Right renal cortex interstitium (tissue), 3 donors: ENCODE data around the gene COA5. TPM values are rescaled to one million over a fixed set of nuclear protein-coding genes. Genes with fewer than 3 reads are reported as not detected.

Experiments
- DNase-seq, 3 donors: peaks; one replicate each; pipeline ENCODE4 v3.0.0-alpha.2; 2013; ENCODE audit warnings: low read depth in 3 of 3, low spot score in 2 of 3
- polyA plus RNA-seq, 3 donors: library from polyadenylated mRNA; unstranded; fragments of 120-200 nt; gene quantifications; one replicate each; pipeline ENCODE4 v1.2.1, GENCODE V29; 2013; ENCODE audit not compliant: insufficient read length in 3 of 3

The COA5 gene
- polyA plus RNA-seq, 3 donors = 78.8 to 83.0 (median 79.5) TPM

DNA sequence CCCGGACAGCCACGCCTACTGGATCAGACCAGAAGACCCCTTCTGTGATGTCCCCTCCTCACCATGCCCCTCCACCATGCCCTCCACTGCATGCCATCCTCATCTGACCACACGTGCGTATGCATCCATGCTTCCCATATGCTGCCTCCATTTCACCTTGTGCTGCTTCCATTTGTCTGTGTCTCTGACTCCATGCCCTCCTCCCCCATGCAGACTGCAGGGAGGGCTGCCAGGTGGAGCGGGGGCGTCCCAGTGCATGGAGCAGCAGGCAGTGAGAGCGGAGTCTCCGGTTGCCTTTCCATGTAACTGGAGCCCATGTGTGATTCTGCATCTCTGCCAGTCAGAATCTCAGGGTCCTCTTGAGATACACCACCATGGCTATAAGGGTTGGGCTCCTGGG lies 52.6 kb downstream of the COA5 start:
- DNase-seq = peak in 1 of 3 donors; percentile 21

- no peak for DNase-seq
Measured at GRCh38 chr2:98554116-98554861, 54.0 kb downstream of the COA5 start.

DNA sequence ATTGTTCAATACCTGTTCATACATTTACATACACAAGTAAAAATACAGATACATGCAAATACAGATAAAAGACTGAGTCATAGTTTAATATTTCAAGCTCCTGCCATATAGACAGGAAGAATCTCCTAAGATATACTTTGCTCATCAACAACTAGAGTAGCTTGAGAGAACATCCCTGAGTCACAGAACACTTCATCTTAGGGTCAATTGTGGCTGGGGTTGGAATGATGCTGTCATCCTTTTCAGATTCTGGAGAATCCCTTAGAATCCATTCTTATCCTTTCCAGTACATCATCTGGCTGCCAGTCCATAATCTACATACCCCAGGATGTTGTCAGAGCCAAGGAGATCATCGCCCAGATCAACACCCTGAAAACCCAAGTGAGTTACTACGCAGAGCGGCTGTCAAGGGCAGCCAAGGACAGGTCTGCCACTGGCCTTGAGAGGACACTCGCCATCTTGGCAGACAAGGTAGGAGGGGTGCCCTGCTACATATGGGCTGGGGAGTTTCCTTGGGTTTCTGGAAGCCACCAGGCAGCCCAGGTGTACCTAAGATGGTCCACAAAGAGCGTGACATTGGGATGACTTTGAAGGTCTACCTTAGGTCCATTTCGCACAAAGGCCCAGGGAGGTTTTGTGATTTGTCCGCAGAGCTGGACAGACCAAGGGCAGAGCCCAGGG lies 55.7 kb downstream of the COA5 start:
- DNase-seq = no peak

GRCh38 chr2:98551316-98551715 lies 57.0 kb downstream of the COA5 start:
- DNase-seq = no peak

- no peak for DNase-seq
Measured at GRCh38 chr2:98550165-98550564, 58.1 kb downstream of the COA5 start.

Other genes starting within 250 kb of the COA5 start
- 10 to 100 TPM; 18.1 to 19.8 (median 18.4) TPM for gene INPP4A, start 163.7 kb downstream of the COA5 start, polyA plus RNA-seq
- gene UNC50, start 77 bp upstream of the COA5 start, polyA plus RNA-seq = 10 to 100 TPM; 71.6 to 79.1 (median 74.4) TPM
- gene MGAT4A, start 122.6 kb upstream of the COA5 start, polyA plus RNA-seq = 10 to 100 TPM; 31.8 to 33.7 (median 33.0) TPM